Stimulated activated CD8-positive, alpha-beta memory T cell treated with anti-CD3 and anti-CD28 coated beads, Interleukin-2, amount 100 ng/mL, for 1 hour (primary cell): ENCODE results near the gene PDCL3.

Source experiments
- DNase-seq, 2 donors: peaks; one replicate each; pipeline ENCODE4 v3.0.0-alpha.2; 2020; ENCODE audit warnings: low read depth in 2 of 2

Gene PDCL3

GRCh38 chr2:100611079-100612029 lies 48.6 kb downstream of the PDCL3 start:
- no peak for DNase-seq

GRCh38 chr2:100612388-100613000 lies 49.7 kb downstream of the PDCL3 start:
- no peak for DNase-seq

GRCh38 chr2:100613719-100614118 lies 50.9 kb downstream of the PDCL3 start:
- no peak for DNase-seq

GRCh38 chr2:100614455-100615000 lies 51.7 kb downstream of the PDCL3 start:
- no peak for DNase-seq

GRCh38 chr2:100615471-100615870 lies 52.7 kb downstream of the PDCL3 start:
- DNase-seq: no peak

- no peak for DNase-seq
These were observed 53.1 kb downstream of the PDCL3 start for GRCh38 chr2:100615886-100616285.

- no peak for DNase-seq
These were observed 54.1 kb downstream of the PDCL3 start for GRCh38 chr2:100616841-100617390.

GRCh38 chr2:100619951-100620350 lies 57.2 kb downstream of the PDCL3 start:
- DNase-seq: no peak

- DNase-seq: no peak
These were observed 57.7 kb downstream of the PDCL3 start for GRCh38 chr2:100620481-100620880.

GRCh38 chr2:100621371-100621951 lies 58.7 kb downstream of the PDCL3 start:
- no peak for DNase-seq

- no peak for DNase-seq
These were observed 60.4 kb downstream of the PDCL3 start for GRCh38 chr2:100623033-100623715.

- DNase-seq: no peak
These were observed 61.1 kb downstream of the PDCL3 start for GRCh38 chr2:100623930-100624329.

GRCh38 chr2:100624536-100624935 lies 61.7 kb downstream of the PDCL3 start:
- DNase-seq: no peak

- no peak for DNase-seq
These were observed 62.9 kb downstream of the PDCL3 start for GRCh38 chr2:100625717-100626116.
